GM21717 (cell line): ENCODE data around the gene ARMH3.
A peak's percentile ranks its signal among the peaks of the same experiment; 100 is the strongest.

ENCODE experiments used
- ATAC-seq: cut with Tn5 transposase; IDR thresholded peaks from one replicate; pipeline ENCODE4 v1.9.1; 2021; ENCODE audit warnings: mild to moderate bottlenecking, moderate library complexity; ENCODE audit not compliant: unreplicated experiment

The ARMH3 gene

DNA sequence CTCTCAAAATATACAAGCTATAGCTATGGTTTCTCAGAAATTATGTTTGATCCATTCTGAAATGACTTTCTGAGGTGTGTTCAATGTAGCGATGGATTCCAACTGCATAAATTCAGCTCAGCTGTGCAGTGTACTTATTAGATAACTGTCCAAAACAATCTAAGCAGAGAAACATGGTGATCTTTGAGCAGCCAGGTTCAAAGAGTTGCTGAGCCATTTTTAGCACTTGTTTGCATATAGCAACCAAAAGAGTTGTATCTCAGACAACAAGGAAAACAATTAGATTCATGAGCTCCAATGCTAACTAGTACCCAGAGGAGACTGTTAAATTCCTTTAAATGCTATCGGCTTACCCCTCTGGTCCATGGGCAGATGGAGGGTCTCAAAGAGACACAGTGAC is 196.4 kb downstream of the ARMH3 start:
- ATAC-seq, result no peak

DNA sequence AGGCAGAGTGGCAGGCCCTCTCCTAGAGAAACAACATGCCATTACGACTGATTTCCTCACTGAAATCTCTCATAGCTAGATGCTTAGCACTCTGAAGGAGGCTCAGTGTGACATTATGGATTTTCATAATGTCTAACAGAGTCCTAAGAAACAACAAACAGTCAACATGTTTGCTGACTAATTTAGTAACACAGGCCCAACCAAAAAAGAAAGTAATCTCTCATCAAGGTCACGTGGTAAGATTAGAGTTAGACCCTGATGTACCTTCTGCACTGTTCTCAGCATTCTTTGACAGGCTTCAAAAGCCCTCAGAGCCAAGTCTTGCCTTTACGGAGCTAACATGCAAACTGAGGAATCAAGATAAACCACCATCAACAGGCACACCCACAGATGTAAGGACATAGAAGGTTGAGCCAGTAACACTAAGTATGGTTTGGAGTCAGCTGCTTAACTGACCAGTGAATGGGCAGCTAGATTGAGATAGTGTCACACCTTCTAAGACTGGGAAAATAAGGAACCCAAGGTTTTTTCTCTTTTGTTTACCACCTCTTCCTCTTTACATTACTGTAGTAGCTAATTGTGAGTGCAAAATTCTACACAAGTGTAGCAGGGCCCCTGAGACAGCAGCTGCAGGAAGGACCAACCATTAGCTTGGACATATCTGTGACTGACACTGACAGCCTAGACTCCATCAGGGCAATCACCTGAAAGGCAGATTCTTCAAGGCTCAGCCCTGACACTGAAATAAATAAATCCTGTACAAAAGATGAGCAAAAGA is 197.1 kb downstream of the ARMH3 start:
- ATAC-seq, result peak; percentile 59

- ATAC-seq, result no peak
Observed at GRCh38 chr10:101857802-101858476, 198.0 kb downstream of the ARMH3 start.

GRCh38 chr10:101856626-101857025 is 199.3 kb downstream of the ARMH3 start:
- no peak for ATAC-seq

DNA sequence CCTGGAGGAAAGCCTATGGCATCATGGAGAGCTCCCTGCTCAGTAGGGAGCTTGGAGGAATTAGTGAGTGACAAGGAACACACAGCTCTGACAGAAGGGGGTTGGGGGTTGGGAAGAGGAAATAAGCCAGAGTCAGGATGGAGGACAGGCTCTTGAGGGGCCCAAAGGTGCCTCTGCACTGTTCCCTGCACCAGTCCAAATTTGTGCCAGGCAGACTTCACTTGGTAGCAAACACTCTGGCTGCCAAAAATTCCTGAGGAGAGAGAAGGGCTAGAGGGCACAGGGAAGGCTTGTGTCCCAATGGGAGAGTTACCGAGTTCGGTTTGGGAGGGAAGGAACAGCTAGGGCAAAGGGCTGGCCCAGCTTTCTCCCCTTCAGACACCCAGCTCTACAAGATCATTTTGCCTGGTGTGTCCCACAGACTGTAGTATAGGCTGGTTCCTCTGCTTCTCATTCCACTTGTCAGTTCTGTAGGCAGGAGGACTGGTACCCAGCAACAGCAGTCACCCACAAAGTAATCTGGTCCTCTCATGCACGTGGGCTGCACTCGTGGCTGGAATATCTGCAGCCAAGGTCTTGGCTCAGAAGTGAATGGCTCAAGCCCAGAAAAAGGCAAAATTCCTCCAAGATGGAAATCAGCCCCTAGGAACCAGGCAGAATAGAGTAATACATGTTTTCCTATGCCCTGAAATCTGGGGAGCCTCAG is 204.4 kb downstream of the ARMH3 start:
- no peak for ATAC-seq

GRCh38 chr10:101850749-101851148 is 205.2 kb downstream of the ARMH3 start:
- ATAC-seq, result no peak

- no peak for ATAC-seq
Observed at GRCh38 chr10:101848894-101849351, 207.1 kb downstream of the ARMH3 start.

DNA sequence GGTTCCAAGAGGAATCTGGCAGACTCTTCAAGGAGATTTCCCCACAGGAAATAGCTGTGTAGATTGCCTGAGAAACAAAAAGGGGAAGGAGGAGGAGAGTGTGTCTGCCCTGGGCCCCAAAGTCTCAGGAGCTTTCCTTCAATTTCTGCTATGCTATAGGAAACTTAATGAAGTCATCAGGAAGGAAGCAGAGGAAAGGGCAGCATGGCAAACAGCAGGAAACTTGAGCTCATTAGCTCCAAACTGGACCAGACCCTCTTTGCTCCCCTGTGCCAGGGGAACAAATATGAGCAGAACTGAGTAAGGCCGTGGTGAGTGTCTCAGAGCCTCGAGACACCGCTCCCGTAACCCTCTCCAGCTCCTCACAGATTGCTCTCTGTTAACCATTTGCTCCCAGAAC is 207.6 kb downstream of the ARMH3 start:
- no peak for ATAC-seq

DNA sequence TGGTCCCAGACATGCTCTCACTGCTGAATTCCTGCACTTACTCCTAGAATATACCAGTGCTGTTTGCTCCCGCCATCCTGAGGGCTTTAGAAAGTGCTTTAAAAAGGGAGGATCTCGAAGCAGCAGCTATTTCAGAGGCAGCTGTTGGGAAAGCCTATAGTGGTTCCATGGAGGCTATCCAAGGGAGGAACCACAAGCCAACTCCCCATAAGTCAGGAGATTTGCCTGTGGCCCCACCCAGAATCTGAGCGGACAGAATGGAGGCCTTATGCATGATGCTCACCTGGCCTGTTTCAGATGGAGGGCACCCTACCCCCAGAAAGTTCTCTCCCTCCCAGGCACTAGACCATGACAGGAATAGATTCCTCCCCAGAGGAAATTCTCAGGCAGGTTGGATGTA is 210.1 kb downstream of the ARMH3 start:
- ATAC-seq, result no peak

DNA sequence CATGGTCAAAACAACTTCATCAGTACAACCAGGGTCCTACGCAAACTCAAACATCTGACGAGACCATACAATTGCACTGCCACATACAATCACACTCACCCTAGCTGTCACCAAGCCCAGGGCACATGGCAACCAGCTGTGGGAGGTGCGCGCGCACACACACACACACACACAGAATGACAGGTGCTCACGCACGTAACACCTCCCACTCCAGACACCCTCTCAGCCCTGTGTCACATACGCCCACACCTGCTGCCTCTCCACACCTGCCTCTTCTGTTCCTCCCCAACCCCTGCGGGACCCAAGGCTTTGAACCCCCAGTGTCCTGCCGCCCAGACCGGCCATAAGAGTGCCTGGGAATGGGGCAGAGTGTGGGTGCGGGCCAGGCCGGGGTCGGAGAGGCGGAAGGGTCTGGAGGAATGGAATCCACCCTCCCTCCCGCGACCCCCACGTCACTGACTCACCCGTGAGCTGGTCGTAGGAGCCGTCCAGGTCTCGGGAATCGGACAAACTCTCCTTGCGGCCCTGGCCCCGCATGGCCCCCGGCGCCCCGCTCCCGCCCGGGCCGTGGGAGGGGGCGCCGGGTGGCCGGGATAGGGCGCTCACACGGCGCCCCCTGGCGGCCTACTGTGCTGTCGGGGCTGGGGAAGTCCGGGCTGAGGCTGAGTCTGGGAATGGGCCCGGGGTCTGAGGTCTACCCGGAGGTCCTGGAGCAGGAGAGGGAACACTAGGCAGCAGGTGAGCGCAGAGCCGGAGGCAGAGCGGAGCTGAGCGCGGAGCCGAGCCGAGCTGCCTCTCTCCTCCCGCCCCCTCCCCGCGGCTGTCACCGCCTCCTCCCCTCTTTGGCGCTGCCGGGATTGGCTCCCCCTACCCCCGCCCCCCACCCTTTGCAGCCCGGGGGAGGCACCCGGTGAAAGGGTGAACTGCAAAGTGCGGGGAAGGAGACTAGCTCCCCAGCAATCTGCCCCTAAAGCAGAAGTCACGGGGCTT is 212.6 kb downstream of the ARMH3 start, which contains the start of gene KCNIP2:
Gene KCNIP2 (minus strand): TSS at position 769 of the 990 bp plus-strand sequence. CDS start 232 bp downstream, at position 537.
- ATAC-seq, result no peak

- ATAC-seq, result no peak
Observed at GRCh38 chr10:101841826-101842225, 214.1 kb downstream of the ARMH3 start.

DNA sequence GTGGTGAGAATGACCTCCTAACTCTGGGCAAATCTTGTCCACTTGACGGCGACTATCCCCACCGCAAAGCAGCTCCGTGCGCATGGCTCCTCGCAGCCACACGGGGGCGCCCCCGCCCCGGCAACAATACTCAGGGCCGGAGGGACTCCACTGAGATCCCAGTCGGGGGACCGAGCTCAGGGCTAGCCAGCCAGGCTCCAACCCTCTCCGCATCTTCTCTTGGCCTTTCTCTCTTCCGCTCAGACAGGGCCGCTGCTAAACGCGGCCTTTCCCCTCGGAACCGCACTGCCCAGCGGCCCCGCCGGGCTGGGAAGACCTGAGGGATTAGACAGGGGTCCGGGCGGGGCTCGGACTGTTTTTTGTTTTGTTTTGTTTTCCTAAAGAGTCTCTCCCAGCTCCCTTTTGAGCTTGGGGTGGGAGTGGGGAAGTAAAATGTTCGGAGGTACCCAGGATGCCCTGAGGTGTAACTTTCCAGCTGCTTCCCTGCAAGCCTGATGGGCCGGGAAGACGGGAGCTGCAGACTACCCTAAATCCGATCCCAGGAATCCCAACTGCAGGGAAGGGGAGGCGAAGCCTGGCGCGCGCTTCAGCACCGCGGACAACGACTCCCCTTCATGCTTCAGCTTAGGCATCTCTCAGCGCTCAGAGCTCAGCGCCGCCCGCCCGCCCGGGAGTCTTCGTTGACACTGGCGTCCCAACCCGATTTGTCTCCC is 215.1 kb downstream of the ARMH3 start:
- peak; percentile 52 for ATAC-seq

GRCh38 chr10:101840102-101840684 is 215.8 kb downstream of the ARMH3 start:
- ATAC-seq, result no peak

DNA sequence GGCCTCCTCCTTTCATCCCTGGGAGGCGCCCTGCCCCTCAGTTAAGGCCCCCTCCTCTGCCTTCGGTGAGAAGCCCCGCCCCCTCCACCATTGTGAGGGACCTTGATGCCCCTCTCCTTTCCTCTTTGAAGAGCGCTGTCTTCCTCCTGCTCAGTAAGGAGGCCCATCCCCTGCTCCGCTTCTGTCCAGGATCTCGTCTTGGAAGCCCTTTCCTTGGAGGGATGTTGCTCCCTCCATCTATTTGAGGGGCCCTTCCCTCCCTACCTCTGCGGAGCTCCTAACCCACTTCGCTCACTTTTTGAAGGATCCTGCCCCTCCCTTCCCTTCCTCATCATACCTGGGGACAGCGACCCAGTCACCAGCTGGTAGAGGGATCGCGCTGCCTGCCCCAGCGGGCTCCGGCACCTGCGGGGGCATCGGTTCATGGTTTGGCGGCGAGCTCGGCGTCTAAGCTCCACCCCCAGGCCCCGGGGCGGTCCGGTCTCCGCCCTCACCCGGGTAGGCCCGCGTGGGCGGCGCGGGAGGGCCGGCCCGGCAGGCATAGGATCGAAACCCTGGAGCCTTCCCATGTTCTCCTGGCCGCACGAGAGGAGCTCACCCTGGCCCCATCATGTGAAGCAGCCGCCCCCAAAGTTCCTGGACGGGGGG is 216.4 kb downstream of the ARMH3 start:
- no peak for ATAC-seq

DNA sequence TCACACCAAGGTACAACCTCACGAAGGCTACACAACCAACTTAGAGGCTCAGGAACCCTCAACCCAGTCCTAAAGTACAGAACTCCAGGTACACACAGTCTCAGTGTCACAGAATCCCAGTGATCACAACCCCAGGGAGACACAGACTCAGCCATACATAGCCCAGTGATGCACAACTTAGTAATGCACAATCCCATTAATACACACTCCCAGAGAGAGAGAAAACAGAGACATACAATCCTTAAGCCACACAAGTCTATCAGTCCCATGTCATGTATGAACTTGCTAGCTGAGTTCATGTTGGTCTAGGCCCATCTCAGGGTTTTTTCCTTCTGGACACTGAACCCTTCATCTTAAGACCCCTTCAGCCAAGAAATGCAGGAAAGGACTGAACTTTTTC is 217.0 kb downstream of the ARMH3 start:
- ATAC-seq, result no peak

DNA sequence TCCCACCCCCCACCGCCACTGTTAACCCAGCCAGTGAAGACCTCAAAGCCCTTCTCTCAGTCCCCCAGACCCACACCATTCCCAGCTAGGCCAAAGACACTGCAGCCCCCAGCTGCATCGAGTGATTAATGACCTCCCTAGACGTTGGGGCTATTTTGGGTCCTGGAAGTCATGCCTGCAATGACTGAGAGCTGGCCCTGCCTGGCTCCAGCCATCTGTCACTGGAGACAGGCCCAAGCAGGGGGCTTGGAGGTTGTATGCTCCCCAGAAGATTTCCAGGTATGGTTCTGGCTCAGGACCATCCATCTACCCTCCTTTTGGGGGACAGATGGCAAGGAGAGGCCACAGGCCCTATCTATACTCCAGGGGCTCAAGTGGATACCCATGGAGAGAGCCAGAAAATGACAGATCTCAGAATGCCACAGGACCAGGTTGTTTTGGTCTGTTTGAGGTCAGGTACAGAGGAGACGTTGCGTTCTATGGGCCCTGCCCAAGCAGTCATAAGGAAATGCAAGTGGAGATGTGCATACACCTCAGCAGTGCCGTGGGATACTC is 217.5 kb downstream of the ARMH3 start:
- no peak for ATAC-seq

DNA sequence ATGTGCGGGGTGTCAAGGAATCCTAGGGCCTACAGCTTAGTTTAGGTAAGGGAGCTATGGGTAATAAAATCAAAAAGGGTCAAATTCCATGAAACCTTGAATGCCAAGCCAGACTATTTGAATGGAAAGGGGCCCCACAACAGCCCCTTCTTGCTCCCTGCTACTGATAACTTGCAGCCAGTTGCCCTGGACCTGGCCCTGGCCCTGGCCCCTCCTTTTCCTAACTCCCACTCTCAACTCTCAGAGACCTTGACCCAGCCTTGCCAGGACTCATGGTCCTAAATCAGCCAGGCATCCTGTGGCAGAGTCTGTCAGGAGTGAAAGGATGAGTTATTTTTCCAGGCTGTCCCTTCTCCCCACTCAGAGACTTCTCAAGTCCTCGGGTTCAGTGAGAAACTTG is 218.2 kb downstream of the ARMH3 start:
- no peak for ATAC-seq

DNA sequence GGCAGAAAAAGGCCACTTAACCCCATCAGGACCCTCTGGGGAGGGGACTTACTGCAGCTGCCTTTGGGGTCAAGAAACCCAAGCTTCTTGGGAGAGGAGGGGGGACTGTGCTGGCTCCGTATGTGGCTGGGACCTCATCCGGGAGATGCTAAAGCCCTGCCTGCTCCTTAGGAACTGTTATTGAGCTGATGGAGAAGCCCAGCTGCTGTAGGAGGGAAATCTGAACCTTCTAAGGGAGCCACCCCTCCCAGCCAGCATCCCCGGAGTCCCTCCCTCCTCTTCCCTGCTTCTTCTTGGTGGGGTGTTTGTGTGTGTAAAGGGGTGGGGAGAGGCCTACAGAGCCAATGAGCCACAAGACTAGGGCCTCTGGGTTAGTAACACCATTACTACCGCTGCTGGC is 220.6 kb downstream of the ARMH3 start:
- ATAC-seq, result no peak

- no peak for ATAC-seq
Observed at GRCh38 chr10:101834341-101834740, 221.6 kb downstream of the ARMH3 start.
